ENCODE measurements around the gene EPN3. TPM values are rescaled to one million over a fixed set of nuclear protein-coding genes. Genes with fewer than 3 reads are reported as not detected.

The EPN3 gene
- total RNA-seq, 4 donors from 2014 or later: 7.3 TPM; not detected in 3

- peak; percentile 8 for ATAC-seq
- no peak for TF ChIP-seq CTCF (IDR thresholded peaks at IDR 0.05)
- no peak for TF ChIP-seq POLR2A (IDR thresholded peaks at IDR 0.05)
- TF ChIP-seq EP300 (IDR thresholded peaks at IDR 0.05): no peak
- TF ChIP-seq POLR2AphosphoS5 (IDR thresholded peaks at IDR 0.05): no peak
- Histone ChIP-seq H3K9me3 (no peaks in the 10 kb centered on the region), H3K4me3 (peak overlapping the region; percentile 55 to 75), H3K27ac (peak overlapping the region in 3 of 4 donors; percentile 79 to 92 (median 81)), H3K36me3 (no peaks in the 10 kb centered on the region), H3K4me1 (peaks cover 0 to 18% (median 3%) of the 10 kb centered on the region in 3 donors), H3K27me3 (no peaks in the 10 kb centered on the region)
- 43 to 72% methylated on average over 9 to 15 of the region's 32 CpGs for WGBS, 2 donors (ENCODE audit: low coverage in 1 of 2)
Observed at GRCh38 chr17:50508573-50509460, 23.7 kb upstream of the EPN3 start.

GRCh38 chr17:50511058-50511457 is 21.5 kb upstream of the EPN3 start:
- Histone ChIP-seq H3K9me3 (no peaks in the 10 kb centered on the region), H3K36me3 (no peaks in the 10 kb centered on the region), H3K27me3 (no peaks in the 10 kb centered on the region), H3K4me3 (no peak overlapping the region), H3K4me1 (peaks cover 0 to 29% (median 3%) of the 10 kb centered on the region in 3 donors), H3K27ac (no peak overlapping the region)
- TF ChIP-seq EP300 (IDR thresholded peaks at IDR 0.05) (no peak), POLR2A (IDR thresholded peaks at IDR 0.05) (no peak), CTCF (IDR thresholded peaks at IDR 0.05) (no peak), POLR2AphosphoS5 (IDR thresholded peaks at IDR 0.05) (no peak)
- 24 to 34% methylated on average over 3 of the region's 3 CpGs for WGBS, 2 donors (ENCODE audit: low coverage in 1 of 2)
- ATAC-seq: no peak

DNA sequence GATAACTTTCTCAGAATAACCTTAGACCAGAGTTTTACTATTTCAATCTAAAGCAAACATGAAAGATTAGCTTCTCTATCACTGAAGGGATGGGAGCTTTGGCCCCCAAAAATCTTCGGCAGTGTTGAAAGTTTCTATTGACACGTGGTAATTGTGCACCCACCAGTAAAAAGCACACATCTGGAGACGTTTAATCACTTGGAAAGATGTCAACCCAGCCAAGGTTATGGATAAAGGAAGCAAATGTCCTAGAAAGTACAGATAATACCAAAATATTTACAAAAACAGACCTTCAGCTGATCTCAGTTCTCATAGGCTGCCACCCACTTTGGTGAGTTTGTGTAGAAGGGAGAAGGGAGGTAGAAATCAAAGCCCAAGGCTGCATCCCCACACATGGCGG is 19.0 kb upstream of the EPN3 start:
- Histone ChIP-seq H3K4me3 (no peak overlapping the region), H3K36me3 (no peaks in the 10 kb centered on the region), H3K9me3 (no peaks in the 10 kb centered on the region), H3K4me1 (peaks cover 0 to 19% (median 0%) of the 10 kb centered on the region in 3 donors), H3K27ac (no peak overlapping the region), H3K27me3 (no peaks in the 10 kb centered on the region)
- 67 to 72% methylated on average over 3 to 4 of the region's 4 CpGs for WGBS, 2 donors (ENCODE audit: low coverage in 1 of 2)
- ATAC-seq: no peak
- TF ChIP-seq POLR2AphosphoS5 (IDR thresholded peaks at IDR 0.05): no peak

DNA sequence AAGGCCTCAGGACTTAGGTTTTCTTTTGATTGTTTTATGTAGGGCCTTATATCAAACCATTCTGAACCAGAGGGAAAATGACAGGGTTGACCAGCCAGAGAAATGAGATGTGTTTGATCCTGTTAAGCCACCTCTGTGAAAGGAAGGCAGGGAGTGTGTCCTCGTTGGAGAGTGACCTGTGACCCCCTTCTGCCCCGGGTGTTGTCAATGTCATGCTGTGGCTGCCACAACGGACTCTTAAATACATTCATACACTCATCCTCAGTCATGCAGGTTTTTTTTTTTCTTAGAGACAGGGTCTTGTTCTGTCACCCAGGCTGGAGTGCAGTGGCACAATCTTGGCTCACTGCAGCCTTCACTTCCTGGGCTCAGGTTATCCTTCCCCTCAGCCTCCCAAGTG is 18.1 kb upstream of the EPN3 start:
- TF ChIP-seq POLR2A (IDR thresholded peaks at IDR 0.05) (no peak), POLR2AphosphoS5 (IDR thresholded peaks at IDR 0.05) (no peak), CTCF (IDR thresholded peaks at IDR 0.05) (no peak), EP300 (IDR thresholded peaks at IDR 0.05) (no peak)
- 59 to 62% methylated on average over 3 of the region's 3 CpGs for WGBS, 2 donors (ENCODE audit: low coverage in 1 of 2)
- H3K27me3 ChIP-seq: no peaks in the 10 kb centered on the region
- H3K36me3 ChIP-seq: no peaks in the 10 kb centered on the region
- H3K27ac ChIP-seq: no peak overlapping the region
- H3K9me3 ChIP-seq: no peaks in the 10 kb centered on the region
- peaks cover 0 to 11% (median 0%) of the 10 kb centered on the region in 3 donors for H3K4me1 ChIP-seq
- H3K4me3 ChIP-seq: no peak overlapping the region
- ATAC-seq: no peak

- peak overlapping the region in 2 of 4 donors; percentile 1 to 47 for H3K27ac ChIP-seq
- H3K4me3 ChIP-seq: no peak overlapping the region
- H3K9me3 ChIP-seq: no peaks in the 10 kb centered on the region
- peaks cover 0 to 11% (median 0%) of the 10 kb centered on the region in 3 donors for H3K4me1 ChIP-seq
- no peaks in the 10 kb centered on the region for H3K36me3 ChIP-seq
- TF ChIP-seq EP300 (IDR thresholded peaks at IDR 0.05): no peak
- no peak for TF ChIP-seq POLR2AphosphoS5 (IDR thresholded peaks at IDR 0.05)
- TF ChIP-seq POLR2A (IDR thresholded peaks at IDR 0.05): no peak
- no peak for TF ChIP-seq CTCF (IDR thresholded peaks at IDR 0.05)
- WGBS, 2 donors (ENCODE audit: low coverage in 1 of 2): 60 to 75% methylated on average over 4 to 5 of the region's 6 CpGs
- ATAC-seq: peak; percentile 66
- no peaks in the 10 kb centered on the region for H3K27me3 ChIP-seq
Observed at GRCh38 chr17:50514936-50515702, 17.4 kb upstream of the EPN3 start.
